ENCODE results near the gene MAP3K14.

DNA sequence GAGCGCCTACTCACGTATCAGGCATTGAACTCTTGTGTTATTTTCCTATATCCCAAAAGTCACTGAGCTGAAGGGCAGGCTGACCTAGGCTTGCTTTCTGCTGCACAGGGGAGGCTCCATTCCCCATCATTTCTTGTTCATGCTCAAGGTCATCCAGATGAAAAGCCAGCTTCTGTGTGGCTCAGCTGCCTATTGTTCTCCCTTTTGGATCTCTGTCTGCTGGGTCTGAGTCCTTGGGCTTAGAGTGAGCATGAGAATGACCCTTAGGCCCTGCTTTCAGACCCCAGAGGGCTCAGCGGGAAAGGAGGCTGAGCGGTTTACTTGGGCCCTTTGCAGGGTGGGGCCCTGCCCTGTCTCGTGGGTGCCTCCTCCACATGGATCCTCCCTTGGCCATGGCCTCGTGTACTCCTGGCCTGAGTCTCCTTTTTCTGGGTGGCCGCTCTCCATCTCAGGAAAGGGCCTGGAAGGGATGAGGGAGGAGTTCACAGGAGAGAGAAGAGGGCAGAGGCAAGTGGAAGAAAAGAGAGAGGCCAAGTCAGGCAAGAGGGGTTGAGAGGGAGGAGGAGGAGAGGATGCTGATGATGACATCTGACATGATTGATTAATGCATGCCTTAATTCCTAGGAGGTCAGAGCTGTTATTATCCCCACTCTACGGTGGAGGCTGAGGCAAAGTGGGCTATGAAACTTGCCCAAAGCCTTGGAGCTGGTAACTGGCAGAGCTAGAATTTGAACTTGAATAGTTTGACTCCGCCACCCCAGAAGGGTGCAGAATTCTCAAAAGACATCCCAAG lies 19.8 kb upstream of the MAP3K14 start:
- TF ChIP-seq ZNF207 (IDR thresholded peaks at IDR 0.05; ENCODE audit: borderline replicate concordance): no peak
- TF ChIP-seq, protein P1, sequence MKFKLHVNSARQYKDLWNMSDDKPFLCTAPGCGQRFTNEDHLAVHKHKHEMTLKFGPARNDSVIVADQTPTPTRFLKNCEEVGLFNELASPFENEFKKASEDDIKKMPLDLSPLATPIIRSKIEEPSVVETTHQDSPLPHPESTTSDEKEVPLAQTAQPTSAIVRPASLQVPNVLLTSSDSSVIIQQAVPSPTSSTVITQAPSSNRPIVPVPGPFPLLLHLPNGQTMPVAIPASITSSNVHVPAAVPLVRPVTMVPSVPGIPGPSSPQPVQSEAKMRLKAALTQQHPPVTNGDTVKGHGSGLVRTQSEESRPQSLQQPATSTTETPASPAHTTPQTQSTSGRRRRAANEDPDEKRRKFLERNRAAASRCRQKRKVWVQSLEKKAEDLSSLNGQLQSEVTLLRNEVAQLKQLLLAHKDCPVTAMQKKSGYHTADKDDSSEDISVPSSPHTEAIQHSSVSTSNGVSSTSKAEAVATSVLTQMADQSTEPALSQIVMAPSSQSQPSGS (IDR thresholded peaks at IDR 0.05; ENCODE audit: low read length): no peak
- TF ChIP-seq, protein P2, sequence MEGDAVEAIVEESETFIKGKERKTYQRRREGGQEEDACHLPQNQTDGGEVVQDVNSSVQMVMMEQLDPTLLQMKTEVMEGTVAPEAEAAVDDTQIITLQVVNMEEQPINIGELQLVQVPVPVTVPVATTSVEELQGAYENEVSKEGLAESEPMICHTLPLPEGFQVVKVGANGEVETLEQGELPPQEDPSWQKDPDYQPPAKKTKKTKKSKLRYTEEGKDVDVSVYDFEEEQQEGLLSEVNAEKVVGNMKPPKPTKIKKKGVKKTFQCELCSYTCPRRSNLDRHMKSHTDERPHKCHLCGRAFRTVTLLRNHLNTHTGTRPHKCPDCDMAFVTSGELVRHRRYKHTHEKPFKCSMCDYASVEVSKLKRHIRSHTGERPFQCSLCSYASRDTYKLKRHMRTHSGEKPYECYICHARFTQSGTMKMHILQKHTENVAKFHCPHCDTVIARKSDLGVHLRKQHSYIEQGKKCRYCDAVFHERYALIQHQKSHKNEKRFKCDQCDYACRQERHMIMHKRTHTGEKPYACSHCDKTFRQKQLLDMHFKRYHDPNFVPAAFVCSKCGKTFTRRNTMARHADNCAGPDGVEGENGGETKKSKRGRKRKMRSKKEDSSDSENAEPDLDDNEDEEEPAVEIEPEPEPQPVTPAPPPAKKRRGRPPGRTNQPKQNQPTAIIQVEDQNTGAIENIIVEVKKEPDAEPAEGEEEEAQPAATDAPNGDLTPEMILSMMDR (IDR thresholded peaks at IDR 0.05 in 2 of 3, conservative IDR thresholded peaks at IDR 0.05 in 1 of 3; ENCODE audit: control insufficient read depth in 2 of 3, extremely low read depth in 1 of 3, insufficient read depth in 1 of 3, low read depth in 3 of 3, low read length in 3 of 3): no peak
- no peak for TF ChIP-seq POLR2A (IDR thresholded peaks at IDR 0.05; ENCODE audit: low read depth, low read length)
- TF ChIP-seq, protein P3, sequence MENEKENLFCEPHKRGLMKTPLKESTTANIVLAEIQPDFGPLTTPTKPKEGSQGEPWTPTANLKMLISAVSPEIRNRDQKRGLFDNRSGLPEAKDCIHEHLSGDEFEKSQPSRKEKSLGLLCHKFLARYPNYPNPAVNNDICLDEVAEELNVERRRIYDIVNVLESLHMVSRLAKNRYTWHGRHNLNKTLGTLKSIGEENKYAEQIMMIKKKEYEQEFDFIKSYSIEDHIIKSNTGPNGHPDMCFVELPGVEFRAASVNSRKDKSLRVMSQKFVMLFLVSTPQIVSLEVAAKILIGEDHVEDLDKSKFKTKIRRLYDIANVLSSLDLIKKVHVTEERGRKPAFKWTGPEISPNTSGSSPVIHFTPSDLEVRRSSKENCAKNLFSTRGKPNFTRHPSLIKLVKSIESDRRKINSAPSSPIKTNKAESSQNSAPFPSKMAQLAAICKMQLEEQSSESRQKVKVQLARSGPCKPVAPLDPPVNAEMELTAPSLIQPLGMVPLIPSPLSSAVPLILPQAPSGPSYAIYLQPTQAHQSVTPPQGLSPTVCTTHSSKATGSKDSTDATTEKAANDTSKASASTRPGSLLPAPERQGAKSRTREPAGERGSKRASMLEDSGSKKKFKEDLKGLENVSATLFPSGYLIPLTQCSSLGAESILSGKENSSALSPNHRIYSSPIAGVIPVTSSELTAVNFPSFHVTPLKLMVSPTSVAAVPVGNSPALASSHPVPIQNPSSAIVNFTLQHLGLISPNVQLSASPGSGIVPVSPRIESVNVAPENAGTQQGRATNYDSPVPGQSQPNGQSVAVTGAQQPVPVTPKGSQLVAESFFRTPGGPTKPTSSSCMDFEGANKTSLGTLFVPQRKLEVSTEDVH (IDR thresholded peaks at IDR 0.05; ENCODE audit: low read depth, partially characterized antibody): no peak
- TF ChIP-seq ZNF384 (IDR thresholded peaks at IDR 0.05; ENCODE audit: borderline replicate concordance, low read depth, low read length): no peak
- TF ChIP-seq, protein P4, sequence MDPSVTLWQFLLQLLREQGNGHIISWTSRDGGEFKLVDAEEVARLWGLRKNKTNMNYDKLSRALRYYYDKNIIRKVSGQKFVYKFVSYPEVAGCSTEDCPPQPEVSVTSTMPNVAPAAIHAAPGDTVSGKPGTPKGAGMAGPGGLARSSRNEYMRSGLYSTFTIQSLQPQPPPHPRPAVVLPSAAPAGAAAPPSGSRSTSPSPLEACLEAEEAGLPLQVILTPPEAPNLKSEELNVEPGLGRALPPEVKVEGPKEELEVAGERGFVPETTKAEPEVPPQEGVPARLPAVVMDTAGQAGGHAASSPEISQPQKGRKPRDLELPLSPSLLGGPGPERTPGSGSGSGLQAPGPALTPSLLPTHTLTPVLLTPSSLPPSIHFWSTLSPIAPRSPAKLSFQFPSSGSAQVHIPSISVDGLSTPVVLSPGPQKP (IDR thresholded peaks at IDR 0.05; ENCODE audit: low read depth, low read length): no peak
- TF ChIP-seq, protein P5, sequence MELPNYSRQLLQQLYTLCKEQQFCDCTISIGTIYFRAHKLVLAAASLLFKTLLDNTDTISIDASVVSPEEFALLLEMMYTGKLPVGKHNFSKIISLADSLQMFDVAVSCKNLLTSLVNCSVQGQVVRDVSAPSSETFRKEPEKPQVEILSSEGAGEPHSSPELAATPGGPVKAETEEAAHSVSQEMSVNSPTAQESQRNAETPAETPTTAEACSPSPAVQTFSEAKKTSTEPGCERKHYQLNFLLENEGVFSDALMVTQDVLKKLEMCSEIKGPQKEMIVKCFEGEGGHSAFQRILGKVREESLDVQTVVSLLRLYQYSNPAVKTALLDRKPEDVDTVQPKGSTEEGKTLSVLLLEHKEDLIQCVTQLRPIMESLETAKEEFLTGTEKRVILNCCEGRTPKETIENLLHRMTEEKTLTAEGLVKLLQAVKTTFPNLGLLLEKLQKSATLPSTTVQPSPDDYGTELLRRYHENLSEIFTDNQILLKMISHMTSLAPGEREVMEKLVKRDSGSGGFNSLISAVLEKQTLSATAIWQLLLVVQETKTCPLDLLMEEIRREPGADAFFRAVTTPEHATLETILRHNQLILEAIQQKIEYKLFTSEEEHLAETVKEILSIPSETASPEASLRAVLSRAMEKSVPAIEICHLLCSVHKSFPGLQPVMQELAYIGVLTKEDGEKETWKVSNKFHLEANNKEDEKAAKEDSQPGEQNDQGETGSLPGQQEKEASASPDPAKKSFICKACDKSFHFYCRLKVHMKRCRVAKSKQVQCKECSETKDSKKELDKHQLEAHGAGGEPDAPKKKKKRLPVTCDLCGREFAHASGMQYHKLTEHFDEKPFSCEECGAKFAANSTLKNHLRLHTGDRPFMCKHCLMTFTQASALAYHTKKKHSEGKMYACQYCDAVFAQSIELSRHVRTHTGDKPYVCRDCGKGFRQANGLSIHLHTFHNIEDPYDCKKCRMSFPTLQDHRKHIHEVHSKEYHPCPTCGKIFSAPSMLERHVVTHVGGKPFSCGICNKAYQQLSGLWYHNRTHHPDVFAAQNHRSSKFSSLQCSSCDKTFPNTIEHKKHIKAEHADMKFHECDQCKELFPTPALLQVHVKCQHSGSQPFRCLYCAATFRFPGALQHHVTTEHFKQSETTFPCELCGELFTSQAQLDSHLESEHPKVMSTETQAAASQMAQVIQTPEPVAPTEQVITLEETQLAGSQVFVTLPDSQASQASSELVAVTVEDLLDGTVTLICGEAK (IDR thresholded peaks at IDR 0.05; ENCODE audit: borderline replicate concordance): no peak
- no peak for TF ChIP-seq EZH2 (IDR thresholded peaks at IDR 0.05; ENCODE audit: borderline replicate concordance, control insufficient read depth, low read depth, low read length)
- TF ChIP-seq FOXM1 (IDR thresholded peaks at IDR 0.05; ENCODE audit: low read depth, low read length): no peak
- TF ChIP-seq, protein P6, sequence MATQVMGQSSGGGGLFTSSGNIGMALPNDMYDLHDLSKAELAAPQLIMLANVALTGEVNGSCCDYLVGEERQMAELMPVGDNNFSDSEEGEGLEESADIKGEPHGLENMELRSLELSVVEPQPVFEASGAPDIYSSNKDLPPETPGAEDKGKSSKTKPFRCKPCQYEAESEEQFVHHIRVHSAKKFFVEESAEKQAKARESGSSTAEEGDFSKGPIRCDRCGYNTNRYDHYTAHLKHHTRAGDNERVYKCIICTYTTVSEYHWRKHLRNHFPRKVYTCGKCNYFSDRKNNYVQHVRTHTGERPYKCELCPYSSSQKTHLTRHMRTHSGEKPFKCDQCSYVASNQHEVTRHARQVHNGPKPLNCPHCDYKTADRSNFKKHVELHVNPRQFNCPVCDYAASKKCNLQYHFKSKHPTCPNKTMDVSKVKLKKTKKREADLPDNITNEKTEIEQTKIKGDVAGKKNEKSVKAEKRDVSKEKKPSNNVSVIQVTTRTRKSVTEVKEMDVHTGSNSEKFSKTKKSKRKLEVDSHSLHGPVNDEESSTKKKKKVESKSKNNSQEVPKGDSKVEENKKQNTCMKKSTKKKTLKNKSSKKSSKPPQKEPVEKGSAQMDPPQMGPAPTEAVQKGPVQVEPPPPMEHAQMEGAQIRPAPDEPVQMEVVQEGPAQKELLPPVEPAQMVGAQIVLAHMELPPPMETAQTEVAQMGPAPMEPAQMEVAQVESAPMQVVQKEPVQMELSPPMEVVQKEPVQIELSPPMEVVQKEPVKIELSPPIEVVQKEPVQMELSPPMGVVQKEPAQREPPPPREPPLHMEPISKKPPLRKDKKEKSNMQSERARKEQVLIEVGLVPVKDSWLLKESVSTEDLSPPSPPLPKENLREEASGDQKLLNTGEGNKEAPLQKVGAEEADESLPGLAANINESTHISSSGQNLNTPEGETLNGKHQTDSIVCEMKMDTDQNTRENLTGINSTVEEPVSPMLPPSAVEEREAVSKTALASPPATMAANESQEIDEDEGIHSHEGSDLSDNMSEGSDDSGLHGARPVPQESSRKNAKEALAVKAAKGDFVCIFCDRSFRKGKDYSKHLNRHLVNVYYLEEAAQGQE (IDR thresholded peaks at IDR 0.05; ENCODE audit: low read depth, low read length): no peak
- no peak for TF ChIP-seq CREM (IDR thresholded peaks at IDR 0.05; ENCODE audit: low read depth)
- TF ChIP-seq, protein P7, sequence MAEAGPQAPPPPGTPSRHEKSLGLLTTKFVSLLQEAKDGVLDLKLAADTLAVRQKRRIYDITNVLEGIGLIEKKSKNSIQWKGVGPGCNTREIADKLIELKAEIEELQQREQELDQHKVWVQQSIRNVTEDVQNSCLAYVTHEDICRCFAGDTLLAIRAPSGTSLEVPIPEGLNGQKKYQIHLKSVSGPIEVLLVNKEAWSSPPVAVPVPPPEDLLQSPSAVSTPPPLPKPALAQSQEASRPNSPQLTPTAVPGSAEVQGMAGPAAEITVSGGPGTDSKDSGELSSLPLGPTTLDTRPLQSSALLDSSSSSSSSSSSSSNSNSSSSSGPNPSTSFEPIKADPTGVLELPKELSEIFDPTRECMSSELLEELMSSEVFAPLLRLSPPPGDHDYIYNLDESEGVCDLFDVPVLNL (IDR thresholded peaks at IDR 0.05; ENCODE audit: low read depth, low read length): no peak
- no peak for TF ChIP-seq SRF (IDR thresholded peaks at IDR 0.05; ENCODE audit: low read depth in 2 of 2, low read length in 2 of 2)

Measured in GM12878 (cell line).